Measurements from ENCODE around the gene NTSR1. TPM values are rescaled to one million over a fixed set of nuclear protein-coding genes. Genes with fewer than 3 reads are reported as not detected.

NTSR1 gene
- total and polyA plus RNA-seq, 2 experiments from 2014 or later: 0.15 to 1.4 TPM

- TF ChIP-seq ZNF462 (CRISPR knock-in tag; IDR thresholded peaks at IDR 0.05) (no peak), STAT1 (IDR thresholded peaks at IDR 0.05; ENCODE audit: unreplicated experiment) (no peak), CTCF (conservative IDR thresholded peaks at IDR 0.05; ENCODE audit: low read depth in 2 of 2) (no peak), EZH2phosphoT487 (IDR thresholded peaks at IDR 0.05; ENCODE audit: unreplicated experiment) (no peak), REST (IDR thresholded peaks at IDR 0.05; ENCODE audit: unreplicated experiment) (no peak), POLR2AphosphoS5 (IDR thresholded peaks at IDR 0.05; ENCODE audit: low read depth) (no peak), ZNF114 (CRISPR knock-in tag; IDR thresholded peaks at IDR 0.05) (no peak), NANOG (IDR thresholded peaks at IDR 0.05; ENCODE audit: borderline replicate concordance) (no peak), CREB1 (CRISPR knock-in tag; IDR thresholded peaks at IDR 0.05; ENCODE audit: low read depth) (no peak)
Observed at GRCh38 chr20:62723768-62724450, 15.3 kb downstream of the NTSR1 start (continued).

All from GM23338 (cell line).